HepG2 (cell line): ENCODE measurements around the gene GIPC2. TPM values are rescaled to one million over a fixed set of nuclear protein-coding genes. Genes with fewer than 3 reads are reported as not detected.

Experiments
- ATAC-seq: fragments of 200-7000 bp; cut with Tn5 transposase; 3 replicates; pipeline ENCODE4 v1.9.1; 2020; ENCODE audit warnings: mild to moderate bottlenecking, moderate library complexity
- BruUV-seq: library from RNA; stranded (reverse); fragments of 400-500 nt; replicated peaks from 2 replicates; lab custom pipeline; 2021; lab: Mats Ljungman, UMichigan
- CTCF ChIA-PET: fragments of 300-600 bp; formaldehyde crosslinking; extraction: SDS; loops from one replicate; lab custom pipeline; 2021; ENCODE audit warnings: low total read pairs, inconsistent platforms, low intra/inter-chr PET ratio; lab: Yijun Ruan, JAX
- POLR2A ChIA-PET: fragments of 350-600 bp; sonication (Branson Sonifier 250); formaldehyde crosslinking; loops from one replicate; lab custom pipeline; 2020; ENCODE audit warnings: antibody characterized with exemption, inconsistent platforms; lab: Yijun Ruan, JAX
- DNase-seq: peaks from one replicate; pipeline ENCODE4 v3.0.0-alpha.2; 2015; ENCODE audit warnings: low spot score
- FAIRE-seq: peaks from 3 replicates; lab custom pipeline; 2011; peaks lifted over from hg19 to GRCh38; lab: Jason Lieb, UNC
- H2AFZ ChIP-seq: one replicate; pipeline ENCODE4 v1.6.1; 2011; ENCODE audit warnings: low read length, inconsistent platforms
- H3K27ac ChIP-seq: fragments of 300-600 bp; 3 replicates; pipeline ENCODE4 v1.8.0; 2011; ENCODE audit warnings: mixed run types, mild to moderate bottlenecking, mixed read lengths, low read length, inconsistent platforms; ENCODE audit not compliant: insufficient read depth; ENCODE audit errors: extremely low read length
- H3K27me3 ChIP-seq, 2 experiments: fragments of 200-600 bp in 1 of 2; 2 replicates in 1 of 2; 3 replicates in 1 of 2; pipeline versions ENCODE4 v1.6.0 to v1.8.0; 2011; ENCODE audit warnings: low read length in 2 of 2, mild to moderate bottlenecking in 2 of 2, moderate library complexity in 2 of 2, inconsistent platforms in 1 of 2; ENCODE audit not compliant: insufficient read depth in 2 of 2, control insufficient read depth in 1 of 2
- H3K36me3 ChIP-seq, 2 experiments: fragments of 200-600 bp in 1 of 2; replicated peaks in 1 of 2; 2 replicates in 1 of 2; 3 replicates in 1 of 2; pipeline versions ENCODE4 v1.5.1 to v1.8.0; 2011; ENCODE audit warnings: low read length in 2 of 2, inconsistent platforms in 1 of 2; ENCODE audit not compliant: insufficient read depth in 2 of 2, control insufficient read depth in 1 of 2
- H3K4me1 ChIP-seq: 2 replicates; pipeline ENCODE4 v1.5.1; 2012; ENCODE audit warnings: low read length, inconsistent platforms; ENCODE audit not compliant: insufficient read depth
- H3K4me2 ChIP-seq: 2 replicates; pipeline ENCODE4 v1.6.0; 2011; ENCODE audit warnings: low read depth, low read length, inconsistent platforms
- H3K4me3 ChIP-seq, 3 experiments: fragments of 200-600 bp in 1 of 3; sonication (generic), shearing (Covaris generic) in 1 of 3; replicated peaks in 1 of 3; 2 replicates each; pipeline ENCODE4 v1.5.1; 2011 to 2016; ENCODE audit warnings: low read length in 3 of 3, inconsistent platforms in 2 of 3, low read depth in 2 of 3, mild to moderate bottlenecking in 2 of 3, control low read depth in 1 of 3, mixed read lengths in 1 of 3; ENCODE audit not compliant: insufficient read depth in 1 of 3
- H3K79me2 ChIP-seq: one replicate; pipeline ENCODE4 v1.6.1; 2011; ENCODE audit warnings: low read length, inconsistent platforms; ENCODE audit not compliant: insufficient read depth
- H3K9ac ChIP-seq: 2 replicates; pipeline ENCODE4 v1.6.0; 2011; ENCODE audit warnings: mild to moderate bottlenecking, low read depth, low read length, inconsistent platforms; ENCODE audit not compliant: insufficient read depth
- H3K9me3 ChIP-seq: 2 replicates; pipeline ENCODE4 v1.5.1; 2012; ENCODE audit warnings: mild to moderate bottlenecking, low read length
- H4K20me1 ChIP-seq: 2 replicates; pipeline ENCODE4 v1.6.0; 2011; ENCODE audit warnings: inconsistent platforms, mild to moderate bottlenecking, low read length, moderate library complexity; ENCODE audit not compliant: insufficient read depth
- BHLHE40 ChIP-seq: IDR thresholded peaks from 2 replicates; pipeline ENCODE4 v1.6.1; 2011; ENCODE audit warnings: low read length, improper control_type of control experiment
- HNRNPH1 ChIP-seq: fragments of 200-400 bp; formaldehyde crosslinking; optimal IDR thresholded peaks from 2 replicates; pipeline ENCODE3; 2017; ENCODE audit warnings: mild to moderate bottlenecking, low read depth, low read length
- MXD4 ChIP-seq: IDR thresholded peaks from 2 replicates; pipeline ENCODE4 v1.6.1; 2016; ENCODE audit warnings: mild to moderate bottlenecking, missing biosample characterization, missing genetic modification reagents
- POLR2A ChIP-seq, 2 experiments: IDR thresholded peaks; 2 replicates each; pipeline ENCODE4 v1.6.1; 2011; ENCODE audit warnings: low read depth in 2 of 2, low read length in 2 of 2, mild to moderate bottlenecking in 1 of 2, moderate library complexity in 1 of 2; ENCODE audit not compliant: insufficient read depth in 1 of 2
- SOX13 ChIP-seq, 3 experiments: fragments of 450-650 bp in 1 of 3; sonication (generic) in 1 of 3; formaldehyde crosslinking in 1 of 3; IDR thresholded peaks in 2 of 3; conservative IDR thresholded peaks in 1 of 3; 2 replicates each; pipeline versions ENCODE4 v1.5.0 to v1.6.1; 2016 to 2020; ENCODE audit warnings: antibody characterized with exemption in 1 of 3, mild to moderate bottlenecking in 1 of 3, missing compliant biosample characterization in 1 of 3, missing genetic modification reagents in 1 of 3, moderate library complexity in 1 of 3
- ZFP36 ChIP-seq: fragments of 150-350 bp; IDR thresholded peaks from 2 replicates; pipeline ENCODE4 v1.6.1; 2018; ENCODE audit warnings: borderline replicate concordance, low read length, low read depth; ENCODE audit not compliant: partially characterized antibody
- ZNF329 ChIP-seq: sonication (generic); formaldehyde crosslinking; IDR thresholded peaks from 2 replicates; pipeline ENCODE4 v1.9.0; 2021; ENCODE audit warnings: low read depth, mild to moderate bottlenecking, missing genetic modification reagents
- ZNF652 ChIP-seq: IDR thresholded peaks from 2 replicates; pipeline ENCODE4 v1.6.1; 2016; ENCODE audit warnings: low read depth, borderline replicate concordance
- ZNF777 ChIP-seq: sonication (generic); formaldehyde crosslinking; IDR thresholded peaks from 2 replicates; pipeline ENCODE4 v1.4.0; 2020; ENCODE audit warnings: missing genetic modification reagents
- ZSCAN20 ChIP-seq: sonication (generic); formaldehyde crosslinking; IDR thresholded peaks from 2 replicates; pipeline ENCODE4 v1.4.0; 2020; ENCODE audit warnings: missing genetic modification reagents, mild to moderate bottlenecking, borderline replicate concordance
- WGBS: methylation state at CpG from one replicate; pipeline ENCODE4 v1.1.6; 2017; ENCODE audit warnings: low lambda C conversion rate; 5-methylcytosine and 5-hydroxymethylcytosine counted together
- in situ Hi-C: cut with HindIII; loops from 2 replicates; pipeline ENCODE4 v1.10.0; 2017; ENCODE audit warnings: low pct_unique_long_range_greater_than_20kb; ENCODE audit not compliant: extremely low pct_ligation_motif_present
- intact Hi-C: fragments of 100-400 bp; cut with micrococcal nuclease; formaldehyde crosslinking; loops from one replicate; pipeline ENCODE4 v1.10.0; 2022; ENCODE audit not compliant: unreplicated experiment
- polyA plus RNA-seq, 8 experiments: library from polyadenylated mRNA; depleted of rRNA in 3 of 8; stranded (reverse) in 7 of 8; unstranded in 1 of 8; fragments of >200 nt; fragmentation: Illumina TruSeq in 4 of 8; extraction: Trizol in 4 of 8; gene quantifications; 2 replicates each; pipeline versions ENCODE4 v1.2.1 to v1.2.3, GENCODE V29; 2011 to 2016; ENCODE audit warnings: low read depth in 4 of 8, missing spikeins in 1 of 8, mixed read lengths in 1 of 8; ENCODE audit not compliant: insufficient read depth in 1 of 8
- total RNA-seq, 5 experiments: library from RNA; depleted of rRNA; stranded (reverse); fragments of >200 nt; fragmentation: Illumina TruSeq; extraction: Trizol; gene quantifications; 2 replicates each; pipeline ENCODE4 v1.2.3, GENCODE V29; 2016; ENCODE audit warnings: low read depth in 1 of 5
- TF ChIP-seq, protein P1 (sequence below): sonication (generic); formaldehyde crosslinking; IDR thresholded peaks from 2 replicates; pipeline ENCODE4 v1.4.0; 2020; ENCODE audit warnings: mild to moderate bottlenecking, missing genetic modification reagents
- TF ChIP-seq, protein P2 (sequence below): sonication (generic); formaldehyde crosslinking; IDR thresholded peaks from 2 replicates; pipeline ENCODE4 v1.4.0; 2020; ENCODE audit warnings: missing genetic modification reagents

GIPC2 gene
- total and polyA plus RNA-seq, 2 of the 13 experiments (the other 11 are each of a cell fraction or from before 2014, with no cell fraction given), result 6.1 to 21.6 TPM

DNA sequence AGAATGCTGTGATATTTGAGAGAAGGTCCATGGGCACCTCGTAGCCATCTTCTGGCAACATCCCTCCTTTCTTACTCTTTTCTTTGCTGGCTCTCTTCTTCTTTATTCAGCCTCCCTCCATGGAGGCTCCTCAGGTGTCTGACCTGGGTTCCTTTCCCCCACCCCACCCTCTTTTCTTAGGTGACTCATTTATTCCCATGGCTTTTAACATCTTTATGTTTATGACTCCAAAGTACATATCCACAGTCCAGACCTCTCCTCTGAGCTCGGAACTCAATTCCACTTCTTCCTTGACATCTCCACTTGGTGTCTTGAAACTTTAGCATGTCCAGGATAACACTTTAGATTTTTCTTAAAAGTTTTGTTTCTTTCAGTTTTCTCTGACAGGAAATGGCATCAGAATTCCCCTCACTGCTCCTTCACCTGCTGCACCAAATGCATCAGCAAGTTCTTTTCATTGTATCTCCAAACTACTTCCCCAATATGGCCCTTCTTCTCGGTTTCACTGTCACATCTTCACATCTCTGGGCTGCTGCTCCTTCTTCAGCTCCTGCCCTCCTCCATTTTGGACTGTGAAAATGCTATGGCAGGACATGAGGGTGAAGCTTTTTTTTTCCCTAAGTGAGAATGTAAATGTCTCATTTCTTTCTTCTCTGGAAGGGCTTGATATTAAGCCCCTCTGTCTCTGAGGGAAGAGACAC lies 95.9 kb downstream of the GIPC2 start (continued):
- TF ChIP-seq ZNF329 (CRISPR knock-in tag) (no peak), SOX13 (IDR thresholded peaks at IDR 0.05) (no peak), SOX13 (CRISPR knock-in tag; conservative IDR thresholded peaks at IDR 0.05 in 1 of 2, IDR thresholded peaks at IDR 0.05 in 1 of 2) (no peak), HNRNPH1 (no peak), ZNF777 (no peak)
- TF ChIP-seq, protein P1, sequence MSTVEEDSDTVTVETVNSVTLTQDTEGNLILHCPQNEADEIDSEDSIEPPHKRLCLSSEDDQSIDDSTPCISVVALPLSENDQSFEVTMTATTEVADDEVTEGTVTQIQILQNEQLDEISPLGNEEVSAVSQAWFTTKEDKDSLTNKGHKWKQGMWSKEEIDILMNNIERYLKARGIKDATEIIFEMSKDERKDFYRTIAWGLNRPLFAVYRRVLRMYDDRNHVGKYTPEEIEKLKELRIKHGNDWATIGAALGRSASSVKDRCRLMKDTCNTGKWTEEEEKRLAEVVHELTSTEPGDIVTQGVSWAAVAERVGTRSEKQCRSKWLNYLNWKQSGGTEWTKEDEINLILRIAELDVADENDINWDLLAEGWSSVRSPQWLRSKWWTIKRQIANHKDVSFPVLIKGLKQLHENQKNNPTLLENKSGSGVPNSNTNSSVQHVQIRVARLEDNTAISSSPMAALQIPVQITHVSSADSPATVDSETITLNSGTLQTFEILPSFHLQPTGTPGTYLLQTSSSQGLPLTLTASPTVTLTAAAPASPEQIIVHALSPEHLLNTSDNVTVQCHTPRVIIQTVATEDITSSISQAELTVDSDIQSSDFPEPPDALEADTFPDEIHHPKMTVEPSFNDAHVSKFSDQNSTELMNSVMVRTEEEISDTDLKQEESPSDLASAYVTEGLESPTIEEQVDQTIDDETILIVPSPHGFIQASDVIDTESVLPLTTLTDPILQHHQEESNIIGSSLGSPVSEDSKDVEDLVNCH, result no peak

DNA sequence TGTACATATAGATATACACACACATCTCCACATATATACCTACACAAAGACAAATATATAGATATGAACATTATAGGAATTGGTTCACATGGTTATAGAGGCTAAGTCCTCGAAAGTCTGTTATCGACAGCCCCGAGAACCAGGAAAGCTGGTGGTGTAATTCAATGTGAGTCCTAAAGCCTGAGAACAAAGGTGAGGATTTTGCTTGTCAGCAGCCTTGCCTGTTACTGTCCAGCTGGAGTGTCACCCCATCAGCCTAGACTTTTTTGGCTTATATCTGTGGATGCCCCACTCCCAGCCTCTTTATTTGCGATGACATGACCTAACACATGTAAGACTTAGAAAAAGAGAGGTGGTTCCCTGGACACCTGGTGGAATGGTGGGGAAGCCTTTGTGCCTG lies 97.0 kb downstream of the GIPC2 start:
- ATAC-seq, result no peak; the same call in none of the 3 replicates
- TF ChIP-seq ZSCAN20 (CRISPR knock-in tag) (no peak), ZNF652 (CRISPR knock-in tag) (no peak), POLR2A (IDR thresholded peaks at IDR 0.05; ENCODE audit: insufficient read depth in 1 of 2, low read depth in 2 of 2, low read length in 2 of 2) (no peak), MXD4 (CRISPR knock-in tag) (no peak), BHLHE40 (no peak), ZFP36 (no peak)
- TF ChIP-seq, protein P2, sequence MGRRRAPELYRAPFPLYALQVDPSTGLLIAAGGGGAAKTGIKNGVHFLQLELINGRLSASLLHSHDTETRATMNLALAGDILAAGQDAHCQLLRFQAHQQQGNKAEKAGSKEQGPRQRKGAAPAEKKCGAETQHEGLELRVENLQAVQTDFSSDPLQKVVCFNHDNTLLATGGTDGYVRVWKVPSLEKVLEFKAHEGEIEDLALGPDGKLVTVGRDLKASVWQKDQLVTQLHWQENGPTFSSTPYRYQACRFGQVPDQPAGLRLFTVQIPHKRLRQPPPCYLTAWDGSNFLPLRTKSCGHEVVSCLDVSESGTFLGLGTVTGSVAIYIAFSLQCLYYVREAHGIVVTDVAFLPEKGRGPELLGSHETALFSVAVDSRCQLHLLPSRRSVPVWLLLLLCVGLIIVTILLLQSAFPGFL (CRISPR knock-in tag), result no peak
- no peaks in the 10 kb centered on the region for H3K27me3 ChIP-seq
- peaks cover 0 to 4% of the 10 kb centered on the region in 2 experiments; a peak in 1 of 5 replicates for H3K36me3 ChIP-seq
- H3K4me1 ChIP-seq, result peaks cover 18% of the 10 kb centered on the region
- ChIA-PET CTCF (no interaction called here), POLR2A (no interaction called here)
- in situ Hi-C loops, result loop anchor here (10.0 kb wide), 1 partner anchor 462 kb away; no protein-coding TSS in a partner anchor
- no peaks in the 10 kb centered on the region for H3K79me2 ChIP-seq
- no peak overlapping the region for H3K4me2 ChIP-seq
- WGBS, result 98% methylated on average over 4 of the region's 4 CpGs
- no peak overlapping the region for H3K9ac ChIP-seq
- no TSS peak for BruUV-seq
- no peak overlapping the region for H3K4me3 ChIP-seq
- no peak for DNase-seq
- no peaks in the 10 kb centered on the region for H4K20me1 ChIP-seq
- no peak for FAIRE-seq
- intact Hi-C loops, result loop anchor here (10.0 kb wide), 1 partner anchor 192 kb away; no protein-coding TSS in a partner anchor
- H3K27ac ChIP-seq, result no peak overlapping the region
- no peak overlapping the region for H2AFZ ChIP-seq
- no peaks in the 10 kb centered on the region for H3K9me3 ChIP-seq
